CD8-positive, alpha-beta memory T cell (primary cell): Measurements from ENCODE around the gene RNASE12. TPM values are rescaled to one million over a fixed set of nuclear protein-coding genes. Genes with fewer than 3 reads are reported as not detected.
"Not testable (repeated sequence)": the region's sequence is repeated elsewhere in the genome, so short reads cannot be mapped to it uniquely, and the experiment has no call there.

Experiments
- CTCF ChIA-PET: fragments of 350-600 bp; sonication (Branson Sonifier 250); formaldehyde crosslinking; loops from one replicate; lab custom pipeline; 2021; ENCODE audit warnings: antibody characterized with exemption; lab: Charles Lee
- POLR2A ChIA-PET: fragments of 350-600 bp; sonication (Branson Sonifier 250); formaldehyde crosslinking; loops from one replicate; lab custom pipeline; 2021; ENCODE audit warnings: antibody characterized with exemption; lab: Charles Lee
- DNase-seq, 5 donors: peaks; one replicate each; pipeline versions ENCODE4 v3.0.0 to v3.0.0-alpha.2; 2020 to 2022; ENCODE audit warnings: mixed read lengths in 1 of 5
- H3K27ac ChIP-seq: one replicate; pipeline ENCODE4 v1.7.0; 2013; ENCODE audit warnings: low read depth, mild to moderate bottlenecking, low read length, moderate library complexity
- H3K27me3 ChIP-seq: 2 replicates; pipeline ENCODE4 v1.7.0; 2013; ENCODE audit warnings: low read length, mild to moderate bottlenecking; ENCODE audit not compliant: insufficient read depth, poor library complexity, severe bottlenecking
- H3K36me3 ChIP-seq: 2 replicates; pipeline ENCODE4 v1.7.0; 2013; ENCODE audit warnings: mild to moderate bottlenecking, low read length, moderate library complexity; ENCODE audit not compliant: insufficient read depth
- H3K4me1 ChIP-seq: 2 replicates; pipeline ENCODE4 v1.7.0; 2013; ENCODE audit warnings: mild to moderate bottlenecking, low read length, moderate library complexity; ENCODE audit not compliant: insufficient read depth
- H3K4me3 ChIP-seq: 2 replicates; pipeline ENCODE4 v1.7.0; 2013; ENCODE audit warnings: mild to moderate bottlenecking, low read length
- H3K9me3 ChIP-seq: 2 replicates; pipeline ENCODE4 v1.7.0; 2013; ENCODE audit warnings: mild to moderate bottlenecking, low read length
- H3K27ac Mint-ChIP-seq, 8 donors: one replicate each; pipeline ENCODE4 v1.8.0; 2020 to 2021; ENCODE audit warnings: mixed read lengths in 8 of 8, mild to moderate bottlenecking in 6 of 8, inconsistent platforms in 3 of 8, moderate library complexity in 3 of 8
- H3K27me3 Mint-ChIP-seq, 2 donors: one replicate each; pipeline ENCODE4 v1.8.0; 2020 to 2021; ENCODE audit warnings: mixed read lengths in 2 of 2, mild to moderate bottlenecking in 1 of 2, moderate library complexity in 1 of 2
- H3K36me3 Mint-ChIP-seq, 3 donors: one replicate each; pipeline ENCODE4 v1.8.0; 2020 to 2021; ENCODE audit warnings: mixed read lengths in 3 of 3, inconsistent platforms in 1 of 3, mild to moderate bottlenecking in 1 of 3
- H3K4me1 Mint-ChIP-seq, 3 donors: one replicate each; pipeline ENCODE4 v1.8.0; 2020 to 2021; ENCODE audit warnings: mixed read lengths in 3 of 3, inconsistent platforms in 1 of 3, mild to moderate bottlenecking in 1 of 3
- H3K4me3 Mint-ChIP-seq, 7 donors: one replicate each; pipeline ENCODE4 v1.8.0; 2020 to 2021; ENCODE audit warnings: mixed read lengths in 7 of 7, mild to moderate bottlenecking in 6 of 7, moderate library complexity in 4 of 7, inconsistent platforms in 2 of 7
- H3K9me3 Mint-ChIP-seq, 5 donors: one replicate each; pipeline ENCODE4 v1.8.0; 2020 to 2022; ENCODE audit warnings: mixed read lengths in 5 of 5, mild to moderate bottlenecking in 3 of 5, moderate library complexity in 2 of 5, inconsistent platforms in 1 of 5
- polyA plus RNA-seq: library from polyadenylated mRNA; unstranded; fragments of 300-500 nt; fragmentation: Illumina TruSeq; gene quantifications from one replicate; pipeline ENCODE4 v1.2.3, GENCODE V29; 2021
- total RNA-seq, 2 experiments: library from RNA; stranded (reverse); gene quantifications; one replicate each; pipeline ENCODE4 v1.2.3, GENCODE V29; 2021

Gene RNASE12
- total and polyA plus RNA-seq, 3 experiments from 2014 or later, result not detected

GRCh38 chr14:20595726-20596125, 4.5 kb upstream of the RNASE12 start:
- H3K36me3 ChIP-seq, H3K4me1 Mint-ChIP-seq, H3K27me3 ChIP-seq, POLR2A ChIA-PET, DNase-seq, H3K9me3 Mint-ChIP-seq, H3K36me3 Mint-ChIP-seq, H3K4me3 ChIP-seq, H3K4me3 Mint-ChIP-seq, H3K4me1 ChIP-seq, CTCF ChIA-PET, H3K27ac ChIP-seq, H3K9me3 ChIP-seq, H3K27ac Mint-ChIP-seq: not testable (repeated sequence)
- H3K27me3 Mint-ChIP-seq, result peaks cover 3 to 33% of the 10 kb centered on the region in 2 donors

- no peak for DNase-seq
- Histone ChIP-seq H3K27ac (no peak overlapping the region), H3K9me3 (no peaks in the 10 kb centered on the region), H3K4me3 (no peak overlapping the region), H3K4me1 (no peaks in the 10 kb centered on the region), H3K27me3 (peaks cover 3% of the 10 kb centered on the region), H3K36me3 (no peaks in the 10 kb centered on the region)
- Mint-ChIP-seq H3K4me3 (no peak overlapping the region), H3K4me1 (peaks cover 0 to 7% (median 0%) of the 10 kb centered on the region in 3 donors), H3K36me3 (no peaks in the 10 kb centered on the region), H3K27me3 (peaks cover 3 to 37% of the 10 kb centered on the region in 2 donors), H3K9me3 (no peaks in the 10 kb centered on the region), H3K27ac (no peak overlapping the region)
- POLR2A ChIA-PET, result no interaction called here
- CTCF ChIA-PET, result no interaction called here
Measured at GRCh38 chr14:20592574-20592973, 1.4 kb upstream of the RNASE12 start.

- peaks cover 1 to 34% of the 10 kb centered on the region in 2 donors for H3K27me3 Mint-ChIP-seq
- CTCF ChIA-PET, result interaction anchor here (1.2 kb wide), 1 partner anchor 94 kb away, joined by 3 read pairs; no protein-coding TSS in a partner anchor
- no peak for DNase-seq
- H3K27me3 ChIP-seq, result peaks cover 3% of the 10 kb centered on the region
- peaks cover 0 to 9% (median 0%) of the 10 kb centered on the region in 3 donors for H3K4me1 Mint-ChIP-seq
- H3K27ac ChIP-seq, result no peak within 1 kb of the TSS
- POLR2A ChIA-PET, result no interaction called here
- peaks cover 0 to 4% (median 0%) of the 10 kb centered on the region in 3 donors for H3K36me3 Mint-ChIP-seq
- H3K4me1 ChIP-seq, result no peaks in the 10 kb centered on the region
- H3K9me3 Mint-ChIP-seq, result no peaks in the 10 kb centered on the region
- H3K4me3 Mint-ChIP-seq, result no peak within 1 kb of the TSS
- no peaks in the 10 kb centered on the region for H3K36me3 ChIP-seq
- H3K27ac Mint-ChIP-seq, result no peak within 1 kb of the TSS
- no peaks in the 10 kb centered on the region for H3K9me3 ChIP-seq
- H3K4me3 ChIP-seq, result no peak within 1 kb of the TSS
Measured at GRCh38 chr14:20587489-20588154, 3.6 kb downstream of the RNASE12 start, which contains the start of gene RNASE11. Gene RNASE11 (minus strand): TSS chr14:20588001.

- DNase-seq, result no peak
- Mint-ChIP-seq H3K27ac (no peak overlapping the region), H3K27me3 (peaks cover 3 to 12% of the 10 kb centered on the region in 2 donors), H3K9me3 (no peaks in the 10 kb centered on the region), H3K4me3 (no peak overlapping the region), H3K36me3 (peaks cover 0 to 4% (median 0%) of the 10 kb centered on the region in 3 donors), H3K4me1 (peaks cover 0 to 6% (median 0%) of the 10 kb centered on the region in 3 donors)
- Histone ChIP-seq H3K27me3 (no peaks in the 10 kb centered on the region), H3K27ac (no peak overlapping the region), H3K4me1 (no peaks in the 10 kb centered on the region), H3K4me3 (no peak overlapping the region), H3K9me3 (no peaks in the 10 kb centered on the region), H3K36me3 (no peaks in the 10 kb centered on the region)
- ChIA-PET POLR2A (no interaction called here), CTCF (interaction anchor here (2.5 kb wide), 1 partner anchor 257 kb away, joined by 6 read pairs; no protein-coding TSS in a partner anchor)
Measured at GRCh38 chr14:20583908-20584307, 7.3 kb downstream of the RNASE12 start.

- Mint-ChIP-seq H3K4me3 (no peak overlapping the region), H3K36me3 (peaks cover 0 to 4% (median 0%) of the 10 kb centered on the region in 3 donors), H3K4me1 (peaks cover 0 to 6% (median 0%) of the 10 kb centered on the region in 3 donors), H3K27ac (no peak overlapping the region), H3K9me3 (no peaks in the 10 kb centered on the region), H3K27me3 (peaks cover 3 to 12% of the 10 kb centered on the region in 2 donors)
- DNase-seq, result no peak
- H3K9me3 ChIP-seq, result no peaks in the 10 kb centered on the region
- CTCF ChIA-PET, result interaction anchor here (2.5 kb wide), 1 partner anchor 256 kb away, joined by 6 read pairs; no protein-coding TSS in a partner anchor
- POLR2A ChIA-PET, result no interaction called here
- no peak overlapping the region for H3K4me3 ChIP-seq
- H3K36me3 ChIP-seq, result no peaks in the 10 kb centered on the region
- no peak overlapping the region for H3K27ac ChIP-seq
- no peaks in the 10 kb centered on the region for H3K27me3 ChIP-seq
- no peaks in the 10 kb centered on the region for H3K4me1 ChIP-seq
Measured at GRCh38 chr14:20583142-20583541, 8.0 kb downstream of the RNASE12 start.

- no peaks in the 10 kb centered on the region for H3K36me3 Mint-ChIP-seq
- peaks cover 2 to 3% of the 10 kb centered on the region in 2 donors for H3K27me3 Mint-ChIP-seq
- Histone ChIP-seq H3K9me3 (no peaks in the 10 kb centered on the region), H3K27me3 (no peaks in the 10 kb centered on the region), H3K4me1 (no peaks in the 10 kb centered on the region), H3K4me3 (no peak overlapping the region), H3K36me3 (no peaks in the 10 kb centered on the region), H3K27ac (no peak overlapping the region)
- no peak overlapping the region for H3K4me3 Mint-ChIP-seq
- no peak overlapping the region for H3K27ac Mint-ChIP-seq
- CTCF ChIA-PET, result interaction anchor here (0.8 kb wide), 1 partner anchor 164 kb away, joined by 3 read pairs; no protein-coding TSS in a partner anchor
- no peaks in the 10 kb centered on the region for H3K4me1 Mint-ChIP-seq
- POLR2A ChIA-PET, result no interaction called here
- H3K9me3 Mint-ChIP-seq, result no peaks in the 10 kb centered on the region
- DNase-seq, result no peak
Measured at GRCh38 chr14:20580242-20580641, 10.9 kb downstream of the RNASE12 start.

- Mint-ChIP-seq H3K4me3 (no peak overlapping the region), H3K4me1 (no peaks in the 10 kb centered on the region), H3K36me3 (no peaks in the 10 kb centered on the region), H3K27ac (peak overlapping the region in 1 of 8 donors; percentile 7), H3K27me3 (peaks cover 0 to 2% of the 10 kb centered on the region in 2 donors), H3K9me3 (no peaks in the 10 kb centered on the region)
- H3K4me1 ChIP-seq, result no peaks in the 10 kb centered on the region
- H3K4me3 ChIP-seq, result no peak overlapping the region
- POLR2A ChIA-PET, result no interaction called here
- no peaks in the 10 kb centered on the region for H3K27me3 ChIP-seq
- no peak for DNase-seq
- no peak overlapping the region for H3K27ac ChIP-seq
- CTCF ChIA-PET, result interaction anchor here (1.8 kb wide), 1 partner anchor 19 kb away, joined by 4 read pairs; no protein-coding TSS in a partner anchor
- no peaks in the 10 kb centered on the region for H3K9me3 ChIP-seq
- no peaks in the 10 kb centered on the region for H3K36me3 ChIP-seq
Measured at GRCh38 chr14:20578784-20579502, 12.2 kb downstream of the RNASE12 start.

- H3K4me1 ChIP-seq, result no peaks in the 10 kb centered on the region
- Mint-ChIP-seq H3K36me3 (no peaks in the 10 kb centered on the region), H3K27ac (no peak overlapping the region), H3K4me1 (no peaks in the 10 kb centered on the region), H3K27me3 (peaks cover 0 to 2% of the 10 kb centered on the region in 2 donors), H3K4me3 (no peak overlapping the region), H3K9me3 (no peaks in the 10 kb centered on the region)
- ChIA-PET POLR2A (no interaction called here), CTCF (interaction anchor here (1.8 kb wide), 1 partner anchor 20 kb away, joined by 4 read pairs; no protein-coding TSS in a partner anchor)
- no peaks in the 10 kb centered on the region for H3K27me3 ChIP-seq
- no peak overlapping the region for H3K27ac ChIP-seq
- DNase-seq, result no peak
- H3K9me3 ChIP-seq, result no peaks in the 10 kb centered on the region
- H3K4me3 ChIP-seq, result no peak overlapping the region
- H3K36me3 ChIP-seq, result no peaks in the 10 kb centered on the region
Measured at GRCh38 chr14:20578325-20578724, 12.9 kb downstream of the RNASE12 start.
